Embryonic facial prominence (tissue), 1 donor: ENCODE measurements around the gene SEMA3G.

Experiments
- DNase-seq: peaks from one replicate; pipeline ENCODE4 v3.0.0-alpha.2; 2016; ENCODE audit errors: extremely low spot score

SEMA3G gene

DNA sequence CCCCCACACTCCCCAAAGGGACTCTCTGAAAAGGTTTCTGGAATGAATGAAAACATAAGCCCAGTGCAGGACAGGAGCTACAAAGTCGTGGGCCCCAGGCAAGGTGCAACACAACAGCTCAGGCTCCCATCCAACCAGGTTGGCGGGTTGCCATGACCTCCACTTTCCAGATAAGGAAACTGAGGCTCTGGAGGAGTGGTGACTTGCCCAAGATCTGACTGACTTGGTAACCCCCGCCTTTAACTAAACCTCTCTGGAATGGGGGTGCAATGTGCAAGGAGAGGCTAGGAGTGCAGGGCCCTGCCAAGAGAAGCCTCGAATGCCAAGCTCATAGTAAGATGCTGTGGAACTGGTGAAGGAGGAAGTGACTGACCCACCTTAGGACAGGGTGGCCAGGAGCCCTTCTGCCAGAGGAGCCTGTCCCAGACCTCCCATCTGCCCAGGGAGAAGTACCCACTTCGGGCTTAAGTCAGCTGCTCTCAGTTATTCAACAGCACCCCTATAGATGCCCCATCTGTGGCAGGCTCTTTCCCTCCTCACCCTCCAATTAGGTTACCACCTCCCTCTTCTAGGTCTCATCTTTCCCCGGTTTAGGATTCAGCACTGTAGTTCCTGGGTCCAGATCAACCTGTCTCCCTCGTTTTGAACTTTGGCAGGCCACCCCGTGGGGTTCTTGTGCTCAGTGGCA lies 9.5 kb upstream of the SEMA3G start:
- no peak for DNase-seq

DNA sequence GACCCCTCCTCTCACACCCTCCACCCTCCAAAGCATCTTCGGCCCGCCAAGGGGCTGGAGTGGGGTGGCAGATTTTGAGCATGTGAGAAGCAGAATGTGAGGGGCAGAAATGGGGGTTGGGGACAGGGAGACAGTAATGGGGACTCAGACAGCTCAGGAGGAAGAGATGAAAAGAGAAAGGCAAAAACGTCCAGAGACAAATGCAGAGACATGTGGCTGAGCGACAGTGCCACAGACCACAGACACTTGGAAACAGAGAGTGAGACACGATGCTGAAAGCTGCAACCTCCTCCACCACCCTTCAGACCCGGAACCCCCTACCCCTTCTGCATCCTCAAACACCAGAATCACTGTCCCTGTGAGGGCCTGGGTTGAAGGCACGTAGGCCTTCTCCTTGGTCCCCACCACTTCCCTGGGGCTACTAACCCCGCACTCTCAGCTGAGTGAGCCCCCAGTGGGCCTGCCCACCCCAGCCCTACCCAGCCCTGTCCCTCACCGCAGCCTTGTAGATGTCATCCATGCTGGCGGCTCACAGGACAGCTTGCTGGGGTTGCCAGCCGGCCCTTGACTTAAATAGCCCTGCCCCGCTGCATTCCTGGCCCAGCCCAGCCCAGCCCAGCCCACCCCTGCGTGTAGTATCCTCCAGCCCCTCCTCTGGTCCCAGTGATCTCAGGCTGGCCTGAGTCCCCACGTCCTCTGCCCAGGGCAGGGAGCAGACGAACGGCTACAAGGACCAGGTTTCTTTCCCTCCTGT lies 8.8 kb upstream of the SEMA3G start, which contains the start of gene TNNC1:
Gene TNNC1, minus strand, starts transcription at position 546 of the 754 bp plus-strand sequence. Its CDS starts 26 bp downstream, at position 520.
- no peak for DNase-seq

DNA sequence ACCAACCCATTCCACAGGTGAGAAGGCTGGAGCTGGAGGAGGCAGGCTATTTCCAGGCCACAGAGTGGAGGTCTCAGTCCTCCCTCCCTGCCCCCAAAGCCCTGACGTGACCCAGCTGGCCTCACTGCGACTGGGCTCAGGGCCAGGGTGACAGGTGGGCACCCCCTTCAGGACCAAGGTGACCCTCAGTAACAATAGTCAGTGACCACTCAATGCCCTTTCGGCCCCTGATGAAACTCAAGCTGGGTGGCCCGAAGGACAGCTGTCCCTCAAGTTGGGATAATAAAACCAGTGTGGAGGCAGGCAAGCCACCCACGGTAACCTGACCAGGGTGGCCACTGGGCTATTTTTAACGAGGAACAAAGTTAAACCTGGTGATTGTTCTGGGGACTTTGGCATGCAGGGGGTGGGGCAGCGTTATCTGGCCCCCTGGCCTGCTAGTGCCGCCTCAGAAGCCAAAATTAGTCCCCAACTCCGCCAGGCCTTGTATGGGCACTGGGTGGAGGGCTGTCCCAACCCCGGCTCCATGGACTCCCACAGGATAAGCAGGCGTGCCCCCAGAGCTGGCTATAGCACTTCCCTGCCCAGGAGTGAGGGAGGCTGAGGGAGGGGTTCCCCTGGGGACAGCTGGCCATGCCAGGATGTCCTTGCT lies 7.8 kb upstream of the SEMA3G start:
- no peak for DNase-seq

DNA sequence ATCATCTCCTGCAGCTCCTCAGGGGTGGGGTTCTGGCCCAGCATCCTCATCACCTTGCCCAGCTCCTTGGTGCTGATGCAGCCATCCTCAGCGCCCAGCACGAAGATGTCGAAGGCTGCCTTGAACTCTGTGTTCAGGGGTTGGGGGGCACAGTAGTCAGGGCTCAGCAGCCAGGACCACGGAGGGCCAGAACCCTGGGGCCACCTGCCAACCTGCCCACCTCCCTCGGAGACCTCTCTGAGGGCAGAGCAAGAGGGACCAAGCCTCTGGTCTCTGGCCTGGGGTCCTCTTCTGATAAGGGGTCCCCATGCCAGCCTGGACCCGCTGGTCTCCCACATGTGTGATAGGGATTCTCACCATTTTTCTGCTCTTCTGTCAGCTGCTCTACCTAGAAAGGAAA lies 7.2 kb upstream of the SEMA3G start:
- DNase-seq: no peak

DNA sequence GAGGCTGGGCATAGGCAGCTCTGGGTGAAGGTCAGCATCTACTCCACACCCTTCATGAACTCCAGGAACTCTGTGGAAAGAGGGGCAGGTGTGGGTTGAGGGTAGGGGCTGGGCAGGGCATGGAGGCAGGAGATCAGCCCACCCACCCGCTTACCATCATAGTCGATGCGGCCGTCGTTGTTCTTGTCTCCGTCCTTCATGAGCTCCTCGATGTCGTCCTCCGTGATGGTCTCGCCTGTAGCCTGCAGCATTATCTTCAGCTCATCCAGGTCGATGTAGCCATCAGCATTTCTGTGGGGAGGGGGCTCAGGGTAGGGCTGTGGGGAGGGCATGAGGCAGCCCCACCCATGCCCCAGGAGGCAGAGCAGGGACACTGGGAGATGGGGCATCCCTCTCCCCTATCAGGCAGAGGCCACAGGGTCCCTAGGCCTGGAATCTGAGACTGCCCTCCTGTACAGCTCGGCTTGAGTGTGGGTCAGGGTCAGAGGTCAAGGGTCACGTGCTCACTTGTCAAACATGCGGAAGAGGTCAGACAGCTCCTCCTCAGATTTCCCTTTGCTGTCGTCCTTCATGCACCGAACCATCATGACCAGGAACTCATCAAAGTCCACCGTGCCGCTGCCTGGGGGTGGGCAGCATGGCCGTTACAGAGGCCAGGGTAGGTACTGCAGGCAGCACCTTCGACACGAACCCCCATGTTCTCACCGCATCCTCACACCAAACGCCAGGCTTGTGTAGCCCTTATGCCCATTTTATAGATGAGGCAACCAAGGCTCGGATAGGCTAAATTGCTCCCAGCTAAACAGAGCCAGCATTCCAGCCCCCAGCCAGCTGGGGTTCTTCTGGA lies 6.6 kb upstream of the SEMA3G start:
- no peak for DNase-seq

DNA sequence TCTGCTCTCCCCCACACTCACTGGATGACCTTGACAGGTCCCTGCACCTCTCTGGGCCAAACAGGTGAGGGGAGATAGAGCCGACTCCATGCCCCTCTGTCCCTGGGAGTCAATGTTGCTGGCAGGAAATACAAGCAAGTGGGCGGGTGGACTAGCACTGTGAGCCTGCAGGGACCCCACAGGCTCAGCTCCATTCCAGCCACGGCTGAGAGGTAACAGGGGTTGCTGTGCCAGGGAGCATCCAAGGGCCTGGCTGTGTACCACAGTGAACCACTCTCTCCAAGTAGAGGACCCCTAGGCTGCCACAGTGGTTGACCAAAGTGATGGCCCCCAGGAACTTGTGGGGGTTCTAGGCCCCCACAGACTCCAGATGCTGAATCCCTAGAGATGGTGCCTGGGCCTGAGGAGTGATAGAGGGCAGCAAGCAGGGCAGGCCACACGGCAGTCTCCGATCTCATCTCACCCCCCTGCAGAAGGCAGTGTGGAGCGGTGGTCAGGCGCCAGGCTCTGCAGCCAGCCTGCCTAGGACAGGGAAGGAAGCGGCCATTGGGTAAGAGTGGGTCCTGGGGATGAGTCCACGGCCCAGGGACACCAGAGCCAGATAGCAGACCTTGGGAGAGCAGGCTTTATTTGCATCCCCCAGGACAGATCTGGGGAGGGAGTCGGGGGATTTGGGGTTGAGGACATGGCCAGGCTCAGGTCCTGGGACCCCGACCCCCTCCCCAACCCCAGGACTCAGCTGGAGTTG lies 5.8 kb upstream of the SEMA3G start:
- no peak for DNase-seq

DNA sequence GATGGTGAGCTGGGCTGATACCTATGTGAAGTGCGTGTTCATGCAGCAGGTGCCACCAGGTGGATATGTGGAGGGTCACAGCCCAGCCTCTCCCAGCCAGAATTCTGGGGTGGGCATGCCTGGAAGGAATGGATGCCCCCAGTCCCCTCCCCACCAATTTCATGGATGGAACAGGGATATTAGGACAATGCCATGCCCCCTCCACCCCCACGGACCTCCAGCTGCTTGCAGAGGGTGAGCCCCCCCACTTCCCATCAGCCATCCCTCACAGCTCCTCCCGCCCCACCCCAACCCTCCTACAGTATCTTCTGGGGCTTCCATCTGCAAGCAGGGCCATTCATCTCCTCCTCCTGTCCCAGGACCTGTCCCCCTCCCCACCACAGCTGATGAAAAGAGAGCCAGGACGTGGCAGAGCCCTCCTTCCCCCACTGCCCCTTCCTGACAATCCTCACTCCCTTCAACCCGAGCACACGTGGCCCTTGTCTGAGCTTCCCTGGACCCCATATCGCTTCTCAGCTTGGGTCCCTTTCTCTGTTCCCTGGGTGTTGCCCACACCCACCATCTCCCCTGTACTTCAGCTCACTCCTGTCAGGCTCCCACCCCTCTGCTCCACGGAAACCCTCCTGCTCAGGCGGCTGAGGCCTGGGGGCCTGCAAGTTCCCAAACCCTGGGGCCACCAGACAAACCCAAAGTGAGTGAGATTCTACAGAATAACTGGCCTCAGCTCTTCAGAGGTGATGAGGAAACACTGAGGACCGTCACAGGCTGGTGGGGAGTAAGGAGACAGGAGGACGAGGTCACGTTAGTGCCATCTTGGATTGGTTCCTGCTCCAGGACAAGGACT lies 2.8 kb upstream of the SEMA3G start:
- no peak for DNase-seq

DNA sequence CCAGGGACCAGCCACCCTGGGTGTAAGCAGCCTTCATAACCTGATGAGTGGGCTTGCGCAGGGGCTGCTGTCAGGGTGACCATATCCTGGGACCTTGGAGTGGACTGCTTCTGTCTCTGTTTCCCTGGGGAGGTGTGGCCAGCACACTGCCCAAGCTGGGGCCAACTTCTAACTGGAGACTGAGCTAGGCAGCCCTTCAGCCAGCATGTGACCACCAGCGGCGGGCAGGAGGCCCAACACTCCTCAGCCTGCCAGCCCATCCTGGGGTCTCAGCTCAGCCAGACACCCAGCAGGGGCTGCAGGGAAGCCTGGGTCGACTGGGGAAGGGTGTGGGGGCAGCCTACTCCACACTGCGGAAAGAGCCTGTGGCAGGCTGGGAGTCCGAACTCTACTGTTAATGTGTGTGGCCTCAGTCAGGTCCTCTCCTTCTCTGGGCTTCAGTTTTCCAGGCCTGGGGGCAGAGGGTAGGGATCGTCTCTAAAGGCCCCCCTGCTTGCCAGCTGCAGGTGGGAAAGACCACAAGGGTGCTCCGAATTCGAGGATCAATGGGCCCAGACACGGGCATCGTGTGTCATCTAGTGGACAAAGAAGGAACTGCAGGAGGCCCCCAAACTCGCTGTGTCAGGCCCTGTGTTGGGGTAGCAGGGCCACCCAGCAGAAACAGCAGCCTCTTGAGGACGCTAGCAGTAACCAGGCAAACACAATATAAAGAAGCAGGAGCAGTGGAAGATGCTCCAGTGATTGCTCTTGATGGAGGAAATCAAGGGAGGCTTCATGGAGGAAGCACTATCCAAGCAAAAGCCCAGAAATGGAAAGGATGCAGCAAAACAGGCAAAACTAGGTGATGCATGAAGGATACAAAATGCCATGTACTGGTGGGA lies 2.0 kb upstream of the SEMA3G start:
- no peak for DNase-seq

DNA sequence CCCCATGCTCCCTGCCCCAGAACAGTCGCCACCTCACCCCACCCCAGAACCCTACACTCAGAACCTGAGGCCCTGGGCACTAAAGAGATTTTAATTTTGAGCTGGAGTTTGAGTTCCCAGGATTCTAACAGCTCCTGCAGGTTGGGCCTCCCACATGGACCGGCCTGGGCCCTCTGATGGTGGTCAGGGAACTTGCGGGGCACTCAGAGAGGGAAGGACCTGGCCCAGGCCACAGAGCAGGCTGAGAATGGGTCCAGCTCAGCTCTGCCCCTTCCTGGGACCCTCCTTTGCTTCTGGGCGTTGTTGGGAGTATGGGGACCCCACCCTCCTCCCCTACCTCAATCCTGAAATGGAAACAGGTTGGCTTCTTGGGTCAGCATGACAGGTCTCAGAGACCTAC lies 1.1 kb upstream of the SEMA3G start:
- no peak for DNase-seq

DNA sequence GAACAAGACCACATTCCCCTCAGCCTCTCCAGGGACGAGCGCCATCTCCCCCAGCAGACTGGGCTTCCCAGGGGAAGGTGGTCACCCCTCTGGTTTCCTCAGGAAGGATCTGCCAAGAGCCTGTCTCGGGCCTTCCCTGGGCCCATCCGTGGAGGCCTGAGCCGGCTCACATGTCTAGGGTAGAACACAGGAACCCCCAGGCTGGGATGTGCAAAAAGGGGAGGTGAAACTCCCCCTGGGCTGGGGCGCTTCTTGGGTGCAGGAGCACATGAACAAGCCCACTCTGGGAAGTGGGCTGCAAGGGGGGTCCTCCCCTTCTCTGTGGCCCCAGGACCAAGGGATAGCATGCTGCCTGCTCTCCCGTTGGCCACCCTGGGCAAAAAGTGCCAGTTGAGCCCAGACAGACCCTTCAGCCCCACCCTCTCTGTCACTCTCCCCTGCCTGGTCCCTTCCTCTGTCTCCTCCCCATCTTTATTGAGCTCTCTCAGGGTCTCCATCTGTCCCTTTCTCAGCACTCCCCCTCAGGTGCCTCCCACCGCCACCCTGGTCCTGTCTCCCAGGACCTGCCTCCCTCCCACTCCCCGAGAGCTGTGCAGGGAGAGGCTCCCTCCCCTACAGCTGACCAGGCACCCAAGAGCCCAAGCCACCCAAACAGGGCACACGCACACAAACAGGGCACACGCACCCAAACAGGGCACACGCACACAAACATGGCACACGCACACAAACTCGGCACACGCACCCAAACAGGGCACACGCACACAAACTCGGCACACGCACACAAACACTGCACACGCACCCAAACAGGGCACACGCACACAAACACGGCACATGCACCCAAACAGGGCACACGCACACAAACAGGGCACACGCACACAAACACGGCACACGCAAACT lies 864 bp downstream of the SEMA3G start:
- no peak for DNase-seq

DNA sequence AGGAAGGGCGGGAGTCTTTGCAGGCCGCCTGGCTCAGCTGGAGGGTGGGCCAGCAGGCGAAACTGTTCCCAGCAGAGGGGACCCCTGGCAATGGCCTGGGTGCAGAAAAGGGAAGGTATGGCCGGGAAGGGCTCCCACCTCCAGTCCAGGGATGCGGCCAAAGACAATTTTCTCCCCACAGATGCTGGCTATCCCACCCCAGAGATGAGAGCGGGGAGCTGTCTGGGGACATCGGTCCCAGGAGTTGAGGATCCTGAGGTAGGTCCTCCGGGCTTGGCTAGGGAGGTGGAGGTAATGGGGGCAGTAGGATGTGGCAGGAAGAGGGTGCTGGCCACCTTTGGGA lies 1.7 kb downstream of the SEMA3G start:
- DNase-seq: no peak

DNA sequence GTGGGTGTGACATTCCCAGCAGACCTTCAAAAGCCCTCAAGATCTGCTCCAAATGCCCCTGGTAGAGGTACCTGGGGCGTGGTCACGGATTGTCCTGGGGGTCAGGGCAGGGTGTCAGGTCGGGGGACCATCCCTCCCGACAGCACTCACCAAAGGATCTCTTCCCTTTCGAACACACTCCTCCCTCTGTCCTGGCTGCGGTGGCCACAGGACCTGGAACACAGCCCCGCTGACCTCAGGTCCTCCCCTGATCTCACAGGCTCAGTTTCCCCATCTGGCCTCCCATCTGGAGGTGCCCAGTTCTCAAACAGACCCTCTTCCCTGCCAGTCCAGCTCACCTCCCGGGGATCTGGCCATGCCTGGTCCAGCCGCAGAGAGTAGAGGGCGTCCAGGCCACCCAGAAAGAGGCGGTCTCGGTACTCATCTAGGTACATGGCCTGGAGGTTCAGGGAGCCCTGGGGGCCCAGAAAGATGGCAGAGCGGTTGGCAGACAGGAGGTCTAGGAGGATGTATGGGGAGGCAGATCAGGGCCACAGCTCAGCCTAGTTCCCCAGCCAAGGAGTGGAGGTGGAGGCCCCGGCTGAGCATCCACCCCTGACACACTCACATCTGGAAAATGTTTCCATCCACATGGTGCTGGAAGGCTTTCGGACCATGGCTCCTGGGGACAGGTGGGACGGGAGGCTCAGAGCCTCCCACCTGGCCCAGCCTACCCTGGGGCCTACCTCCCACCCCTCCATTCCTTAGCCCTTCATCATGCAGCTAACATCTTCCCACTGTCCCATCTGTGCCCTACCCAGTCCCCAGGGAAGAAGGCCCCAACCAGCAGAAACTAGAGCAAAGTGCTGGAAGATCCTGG lies 2.3 kb downstream of the SEMA3G start:
- no peak for DNase-seq

DNA sequence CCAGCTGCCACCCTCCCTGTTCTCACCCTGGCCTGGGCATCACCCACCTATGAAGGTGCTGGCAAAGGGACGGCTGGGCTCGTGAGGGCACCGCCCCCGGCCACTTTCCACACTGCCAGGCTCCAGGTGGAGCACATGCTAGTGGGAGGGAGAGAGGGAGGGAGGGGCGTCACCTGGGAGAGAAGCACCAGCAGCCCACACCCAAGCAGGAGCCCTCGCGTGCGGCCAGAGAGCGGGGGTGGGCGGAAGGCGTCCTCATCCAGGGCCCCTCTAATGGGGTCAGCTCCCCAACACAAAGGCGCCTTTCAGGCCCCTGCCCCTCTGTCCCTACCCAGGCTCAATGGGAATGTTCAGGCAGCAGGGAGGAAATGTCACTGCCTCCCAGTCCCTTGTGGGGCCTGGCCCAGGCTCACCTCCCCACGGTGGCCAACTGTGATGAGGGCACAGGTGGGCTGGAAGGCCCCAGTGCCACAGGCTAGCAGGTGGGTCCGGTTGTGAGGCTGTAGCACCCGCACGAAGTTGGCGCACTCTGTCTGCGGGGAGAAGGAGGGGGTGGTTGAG lies 3.1 kb downstream of the SEMA3G start:
- DNase-seq: no peak

DNA sequence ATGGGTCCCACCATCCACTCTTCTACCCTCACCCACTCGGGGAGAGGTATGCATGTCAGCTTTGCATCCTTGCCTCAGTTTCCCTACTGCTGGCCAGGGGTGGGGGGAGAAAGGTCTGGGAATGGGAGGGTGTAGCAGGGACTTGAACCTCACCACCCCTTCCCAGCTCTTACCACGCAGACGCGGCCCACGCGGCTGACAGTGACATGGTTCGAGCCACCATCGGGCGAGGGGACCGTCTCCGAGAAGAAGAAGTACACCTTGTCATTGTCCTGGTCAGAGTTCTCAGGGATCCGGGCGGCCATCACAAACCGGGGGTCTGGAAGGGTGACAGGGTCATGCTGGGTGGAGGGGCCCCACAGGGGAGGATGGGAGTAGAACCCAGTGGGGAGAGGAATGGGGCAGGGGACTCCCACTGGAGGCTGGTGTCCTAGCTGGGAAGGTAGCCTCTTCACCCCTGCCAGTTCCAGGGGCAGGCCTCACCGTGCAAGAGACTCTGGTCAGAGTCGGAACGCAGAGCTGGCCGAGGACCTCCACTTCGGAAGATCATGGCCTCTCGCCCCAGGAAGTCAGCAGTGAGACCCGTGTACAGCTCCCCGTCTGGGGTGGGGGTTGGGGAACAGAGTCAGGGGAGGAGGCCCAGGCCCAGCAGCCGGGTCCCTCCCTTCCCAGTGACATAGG lies 3.7 kb downstream of the SEMA3G start:
- DNase-seq: no peak

DNA sequence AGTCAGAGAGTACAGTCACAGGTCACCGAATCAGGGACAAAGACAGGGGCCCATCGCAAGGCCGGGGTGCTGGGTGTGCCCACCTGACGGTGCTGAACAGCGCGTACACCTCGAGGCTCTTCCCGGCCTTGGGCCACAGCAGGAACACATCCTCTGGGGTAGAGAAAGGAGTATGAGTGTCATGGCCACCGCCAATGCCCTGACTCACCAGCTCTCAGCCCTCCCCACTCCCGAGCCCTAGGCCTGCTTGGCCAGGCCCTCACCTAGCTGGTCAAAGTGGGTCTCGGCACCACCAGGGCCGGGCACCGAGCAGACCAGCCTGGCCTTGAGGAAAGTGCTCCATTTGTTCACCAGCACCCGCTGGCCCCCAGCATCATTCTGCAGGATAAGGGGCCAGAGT lies 4.2 kb downstream of the SEMA3G start:
- DNase-seq: no peak

DNA sequence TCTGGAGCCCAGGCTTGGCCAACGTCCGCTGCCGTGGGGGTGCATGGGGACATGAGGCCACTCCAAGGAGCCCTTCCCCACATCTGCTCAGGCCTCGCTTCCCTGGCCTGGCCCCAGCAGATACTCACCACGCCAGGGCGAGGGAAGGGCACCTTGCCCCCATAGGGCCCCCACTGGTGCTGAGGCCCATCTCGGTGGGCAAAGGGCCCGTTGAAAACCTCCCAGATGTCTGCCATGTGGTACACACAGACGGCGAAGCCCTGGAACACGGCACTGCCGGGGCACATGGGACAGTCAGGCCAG lies 4.7 kb downstream of the SEMA3G start:
- no peak for DNase-seq
